Smooth muscle cell (in vitro differentiated cells): ENCODE results near the gene C17orf75. TPM values are rescaled to one million over a fixed set of nuclear protein-coding genes. Genes with fewer than 3 reads are reported as not detected.
"Not testable (repeated sequence)": the region's sequence is repeated elsewhere in the genome, so short reads cannot be mapped to it uniquely, and the experiment has no call there.

ENCODE experiments used
- DNase-seq: peaks from one replicate; lab custom pipeline; 2025; ENCODE audit not compliant: unreplicated experiment; lab: John Stamatoyannopoulos, UW
- H2AFZ ChIP-seq: fragments of 200-600 bp; sonication (generic); 2 replicates; pipeline ENCODE4 v1.6.0; 2016; ENCODE audit warnings: antibody characterized with exemption, low read depth, mild to moderate bottlenecking
- H3F3A ChIP-seq: fragments of 200-600 bp; sonication (generic); 2 replicates; pipeline ENCODE4 v1.6.0; 2017; ENCODE audit warnings: antibody characterized with exemption, low read depth
- H3K27ac ChIP-seq: fragments of 200-600 bp; sonication (generic); 2 replicates; pipeline ENCODE4 v1.5.1; 2016; ENCODE audit warnings: low read depth, mild to moderate bottlenecking
- H3K27me3 ChIP-seq: fragments of 200-600 bp; sonication (generic); 2 replicates; pipeline ENCODE4 v1.6.1; 2016; ENCODE audit warnings: low read depth, mild to moderate bottlenecking
- H3K36me3 ChIP-seq: fragments of 200-600 bp; sonication (generic); 2 replicates; pipeline ENCODE4 v1.5.1; 2016; ENCODE audit warnings: low read depth
- H3K4me1 ChIP-seq: fragments of 200-600 bp; sonication (generic); 2 replicates; pipeline ENCODE4 v1.5.1; 2016; ENCODE audit warnings: low read depth
- H3K4me2 ChIP-seq: fragments of 200-600 bp; sonication (generic); 2 replicates; pipeline ENCODE4 v1.6.0; 2016; ENCODE audit warnings: mild to moderate bottlenecking
- H3K4me3 ChIP-seq: fragments of 200-600 bp; sonication (generic); 2 replicates; pipeline ENCODE4 v1.5.1; 2016; ENCODE audit warnings: mild to moderate bottlenecking
- H3K79me2 ChIP-seq: fragments of 200-600 bp; sonication (generic); 2 replicates; pipeline ENCODE4 v1.6.0; 2016; ENCODE audit warnings: low read depth, mild to moderate bottlenecking
- H3K9ac ChIP-seq: fragments of 200-600 bp; sonication (generic); 2 replicates; pipeline ENCODE4 v1.6.0; 2016; ENCODE audit warnings: low read depth
- H3K9me3 ChIP-seq: fragments of 200-600 bp; sonication (generic); replicated peaks from 2 replicates; pipeline ENCODE4 v1.5.1; 2016; ENCODE audit warnings: low read depth
- H4K20me1 ChIP-seq: fragments of 200-600 bp; sonication (generic); 2 replicates; pipeline ENCODE4 v1.6.0; 2016; ENCODE audit warnings: low read depth
- WGBS: methylation state at CpG from one replicate; pipeline ENCODE4 v1.1.7; 2016; ENCODE audit warnings: low lambda C conversion rate; 5-methylcytosine and 5-hydroxymethylcytosine counted together
- polyA plus RNA-seq: library from polyadenylated mRNA; unstranded; fragments of >200 nt; fragmentation: Nextera tagmentation; extraction: Ambion mirVana; gene quantifications from 2 replicates; pipeline ENCODE4 v1.2.1, GENCODE V29; 2016
- total RNA-seq: library from RNA; depleted of rRNA; stranded (reverse); fragments of >200 nt; gene quantifications from 2 replicates; pipeline ENCODE4 v1.2.3, GENCODE V29; 2014
- TF ChIP-seq, protein P1 (sequence below): fragments of 200-600 bp; sonication (generic); IDR thresholded peaks from 2 replicates; pipeline ENCODE4 v1.5.1; 2017; ENCODE audit warnings: borderline replicate concordance, mild to moderate bottlenecking, antibody characterized with exemption; ENCODE audit not compliant: insufficient read depth, poor library complexity, severe bottlenecking

The C17orf75 gene
- total and polyA plus RNA-seq, 2 experiments from 2014 or later = 10.2 to 15.2 TPM

DNA sequence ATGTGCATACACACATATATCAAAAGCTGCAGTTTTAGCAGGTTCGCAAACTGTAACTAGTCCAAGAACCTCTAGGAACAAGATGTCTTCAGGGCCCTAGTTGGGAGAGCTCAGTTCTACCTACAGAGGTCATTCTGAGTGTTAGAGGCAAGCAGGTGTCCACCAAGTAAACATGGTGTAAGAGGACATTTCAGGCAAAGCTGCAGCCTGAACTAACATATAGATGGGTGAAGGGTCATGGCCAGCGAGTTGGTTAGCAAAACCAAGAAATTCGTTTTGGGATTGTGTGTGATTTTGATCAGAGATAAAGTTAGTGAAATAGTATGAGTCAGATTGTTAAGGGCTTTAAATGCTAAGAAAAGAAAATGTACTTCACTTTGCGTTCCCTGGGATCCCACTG is 24.6 kb downstream of the C17orf75 start:
- H3K4me1 ChIP-seq = no peaks in the 10 kb centered on the region
- 80% methylated on average over 4 of the region's 4 CpGs for whole genome bisulfite sequencing
- H2AFZ ChIP-seq = no peak overlapping the region
- H3K9ac ChIP-seq = no peak overlapping the region
- no peaks in the 10 kb centered on the region for H3K36me3 ChIP-seq
- no peak overlapping the region for H3K4me2 ChIP-seq
- H3K79me2 ChIP-seq = no peaks in the 10 kb centered on the region
- no peak for DNase-seq
- no peaks in the 10 kb centered on the region for H3F3A ChIP-seq
- H3K4me3 ChIP-seq = no peak overlapping the region
- peaks cover 31% of the 10 kb centered on the region for H3K27me3 ChIP-seq
- TF ChIP-seq, protein P1, sequence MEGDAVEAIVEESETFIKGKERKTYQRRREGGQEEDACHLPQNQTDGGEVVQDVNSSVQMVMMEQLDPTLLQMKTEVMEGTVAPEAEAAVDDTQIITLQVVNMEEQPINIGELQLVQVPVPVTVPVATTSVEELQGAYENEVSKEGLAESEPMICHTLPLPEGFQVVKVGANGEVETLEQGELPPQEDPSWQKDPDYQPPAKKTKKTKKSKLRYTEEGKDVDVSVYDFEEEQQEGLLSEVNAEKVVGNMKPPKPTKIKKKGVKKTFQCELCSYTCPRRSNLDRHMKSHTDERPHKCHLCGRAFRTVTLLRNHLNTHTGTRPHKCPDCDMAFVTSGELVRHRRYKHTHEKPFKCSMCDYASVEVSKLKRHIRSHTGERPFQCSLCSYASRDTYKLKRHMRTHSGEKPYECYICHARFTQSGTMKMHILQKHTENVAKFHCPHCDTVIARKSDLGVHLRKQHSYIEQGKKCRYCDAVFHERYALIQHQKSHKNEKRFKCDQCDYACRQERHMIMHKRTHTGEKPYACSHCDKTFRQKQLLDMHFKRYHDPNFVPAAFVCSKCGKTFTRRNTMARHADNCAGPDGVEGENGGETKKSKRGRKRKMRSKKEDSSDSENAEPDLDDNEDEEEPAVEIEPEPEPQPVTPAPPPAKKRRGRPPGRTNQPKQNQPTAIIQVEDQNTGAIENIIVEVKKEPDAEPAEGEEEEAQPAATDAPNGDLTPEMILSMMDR = no peak
- H3K27ac ChIP-seq = no peak overlapping the region
- H4K20me1 ChIP-seq = no peaks in the 10 kb centered on the region
- H3K9me3 ChIP-seq = no peaks in the 10 kb centered on the region

DNA sequence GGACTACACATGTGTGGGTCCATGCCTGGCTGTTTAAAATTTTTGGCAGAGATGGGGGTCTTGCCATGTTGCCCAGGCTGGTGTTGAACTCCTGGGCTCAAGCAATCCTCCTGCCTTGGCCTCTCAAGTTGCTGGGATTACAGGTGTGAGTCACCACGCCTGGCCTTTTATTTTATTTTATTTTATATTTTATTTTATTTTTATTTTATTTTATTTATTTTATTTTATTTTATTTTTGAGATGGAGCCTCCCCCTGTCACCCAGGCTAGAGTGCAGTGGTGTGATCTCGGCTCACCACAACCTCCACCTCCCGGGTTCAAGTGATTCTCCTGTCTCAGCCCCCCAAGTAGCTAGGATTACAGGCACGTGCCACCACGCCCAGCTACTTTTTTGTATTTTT is 25.3 kb downstream of the C17orf75 start:
- H3F3A ChIP-seq, H3K9me3 ChIP-seq, H3K36me3 ChIP-seq, H3K79me2 ChIP-seq, H4K20me1 ChIP-seq, H3K4me3 ChIP-seq, H2AFZ ChIP-seq, H3K9ac ChIP-seq, H3K27ac ChIP-seq, DNase-seq, H3K4me1 ChIP-seq, H3K4me2 ChIP-seq: not testable (repeated sequence)
- WGBS = 96% methylated on average over 5 of the region's 5 CpGs
- peaks cover 37% of the 10 kb centered on the region for H3K27me3 ChIP-seq

DNA sequence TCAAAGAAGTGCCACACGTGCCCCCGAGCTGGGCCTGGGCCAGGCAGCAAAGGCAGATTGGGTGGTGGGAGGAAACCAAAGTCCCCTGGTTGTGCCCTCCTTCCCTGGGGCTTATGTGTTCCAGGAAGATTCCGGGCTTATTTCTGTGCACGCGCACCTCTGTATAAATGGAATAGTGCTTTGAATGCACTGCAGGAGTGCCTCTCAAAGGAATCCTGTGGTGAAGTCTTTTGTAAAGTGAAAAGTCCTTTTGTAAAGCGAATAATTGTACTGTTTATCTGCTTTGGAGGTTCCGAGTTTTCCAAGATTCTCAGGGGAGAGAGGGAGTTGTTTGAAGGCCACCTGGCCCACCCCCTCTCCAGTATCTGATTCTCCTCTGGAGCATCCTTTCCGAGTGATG is 26.8 kb downstream of the C17orf75 start:
- no peaks in the 10 kb centered on the region for H4K20me1 ChIP-seq
- DNase-seq = no peak
- no peak overlapping the region for H3K27ac ChIP-seq
- no peaks in the 10 kb centered on the region for H3K36me3 ChIP-seq
- peaks cover 45% of the 10 kb centered on the region for H3K27me3 ChIP-seq
- H3K9ac ChIP-seq = no peak overlapping the region
- H3K4me1 ChIP-seq = no peaks in the 10 kb centered on the region
- 85% methylated on average over 8 of the region's 8 CpGs for WGBS
- H3F3A ChIP-seq = no peaks in the 10 kb centered on the region
- H3K9me3 ChIP-seq = no peaks in the 10 kb centered on the region
- H3K4me3 ChIP-seq = no peak overlapping the region
- no peak overlapping the region for H2AFZ ChIP-seq
- TF ChIP-seq, protein P1 = no peak
- H3K79me2 ChIP-seq = no peaks in the 10 kb centered on the region
- H3K4me2 ChIP-seq = no peak overlapping the region

DNA sequence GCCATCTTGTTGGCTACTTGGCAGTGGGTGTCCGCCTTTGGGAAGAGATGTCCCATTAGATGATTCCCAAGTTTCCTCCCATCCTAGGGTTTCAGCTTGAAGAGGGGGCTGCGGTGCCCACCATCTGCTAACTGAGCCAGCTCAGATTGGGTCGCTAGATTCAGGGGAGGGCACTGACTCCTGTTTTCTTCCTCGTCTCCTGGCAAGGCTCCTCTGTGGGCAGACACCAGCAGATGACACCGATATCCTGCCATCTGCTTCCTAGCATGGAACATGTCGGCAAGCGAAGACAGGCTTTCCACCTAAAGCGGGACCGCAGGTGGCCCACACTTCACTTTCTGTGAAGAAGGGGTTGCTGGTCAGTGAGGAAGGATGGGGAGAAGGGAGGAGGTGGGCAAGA is 27.3 kb downstream of the C17orf75 start:
- Histone ChIP-seq H3K27ac (no peak overlapping the region), H3K9me3 (no peaks in the 10 kb centered on the region), H2AFZ (no peak overlapping the region), H3F3A (no peaks in the 10 kb centered on the region), H3K4me3 (no peak overlapping the region), H3K36me3 (no peaks in the 10 kb centered on the region), H3K27me3 (peaks cover 45% of the 10 kb centered on the region), H3K9ac (no peak overlapping the region), H4K20me1 (no peaks in the 10 kb centered on the region), H3K4me1 (no peaks in the 10 kb centered on the region), H3K79me2 (no peaks in the 10 kb centered on the region), H3K4me2 (no peak overlapping the region)
- TF ChIP-seq, protein P1 = no peak
- no peak for DNase-seq
- 90% methylated on average over 9 of the region's 9 CpGs for WGBS
